Stimulated activated CD8-positive, alpha-beta memory T cell treated with anti-CD3 and anti-CD28 coated beads, Interleukin-15, amount 100 ng/mL, for 48 hours (primary cell): Measurements from ENCODE around the gene ORC6.

ENCODE experiments used
- DNase-seq, 2 donors: peaks; one replicate each; pipeline ENCODE4 v3.0.0-alpha.2; 2020; ENCODE audit warnings: low read depth in 2 of 2

Gene ORC6

GRCh38 chr16:46731691-46732555, 42.5 kb downstream of the ORC6 start:
- DNase-seq: no peak

- DNase-seq: no peak
These were observed 43.1 kb downstream of the ORC6 start for GRCh38 chr16:46732561-46732960.

- no peak for DNase-seq
These were observed 43.9 kb downstream of the ORC6 start for GRCh38 chr16:46733319-46733830.

GRCh38 chr16:46736695-46737094, 47.2 kb downstream of the ORC6 start:
- DNase-seq: no peak

GRCh38 chr16:46737621-46738214, 48.3 kb downstream of the ORC6 start:
- no peak for DNase-seq

- no peak for DNase-seq
These were observed 50.5 kb downstream of the ORC6 start for GRCh38 chr16:46739934-46740333.

GRCh38 chr16:46743232-46743719, 53.8 kb downstream of the ORC6 start:
- DNase-seq: no peak

- no peak for DNase-seq
These were observed 56.2 kb downstream of the ORC6 start for GRCh38 chr16:46745617-46746016.

GRCh38 chr16:46746821-46747776, 57.6 kb downstream of the ORC6 start:
- DNase-seq: no peak
